GM19372 (cell line): ENCODE results near the gene RAB30.
"Not testable (repeated sequence)": the region's sequence is repeated elsewhere in the genome, so short reads cannot be mapped to it uniquely, and the experiment has no call there.

Experiments used
- ATAC-seq: cut with Tn5 transposase; IDR thresholded peaks from one replicate; pipeline ENCODE4 v1.9.1; 2021; ENCODE audit warnings: mild to moderate bottlenecking, low read depth, moderate library complexity; ENCODE audit not compliant: unreplicated experiment

RAB30 gene

GRCh38 chr11:82955736-82956453 is 115.8 kb downstream of the RAB30 start:
- ATAC-seq: not testable (repeated sequence)

DNA sequence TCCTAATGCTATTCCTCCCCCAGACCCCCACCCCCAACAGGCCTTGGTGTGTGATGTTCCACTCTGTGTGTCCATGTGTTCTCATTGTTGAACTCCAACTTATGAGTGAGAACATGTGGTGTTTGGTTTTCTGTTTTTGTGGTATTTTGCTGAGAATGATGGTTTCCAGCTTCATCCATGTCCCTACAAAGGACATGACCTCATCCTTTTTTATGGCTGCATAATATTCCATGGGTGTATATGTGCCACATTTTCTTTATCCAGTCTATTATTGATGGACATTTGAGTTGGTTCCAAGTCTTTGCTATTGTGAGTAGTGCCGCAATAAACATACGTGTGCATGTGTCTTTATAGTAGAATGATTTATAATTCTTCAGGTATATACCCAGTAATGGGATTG is 121.2 kb downstream of the RAB30 start:
- ATAC-seq: not testable (repeated sequence)

- ATAC-seq: no peak
These were observed 122.3 kb downstream of the RAB30 start for GRCh38 chr11:82949352-82949751.

- no peak for ATAC-seq
These were observed 126.0 kb downstream of the RAB30 start for GRCh38 chr11:82945682-82946081.

DNA sequence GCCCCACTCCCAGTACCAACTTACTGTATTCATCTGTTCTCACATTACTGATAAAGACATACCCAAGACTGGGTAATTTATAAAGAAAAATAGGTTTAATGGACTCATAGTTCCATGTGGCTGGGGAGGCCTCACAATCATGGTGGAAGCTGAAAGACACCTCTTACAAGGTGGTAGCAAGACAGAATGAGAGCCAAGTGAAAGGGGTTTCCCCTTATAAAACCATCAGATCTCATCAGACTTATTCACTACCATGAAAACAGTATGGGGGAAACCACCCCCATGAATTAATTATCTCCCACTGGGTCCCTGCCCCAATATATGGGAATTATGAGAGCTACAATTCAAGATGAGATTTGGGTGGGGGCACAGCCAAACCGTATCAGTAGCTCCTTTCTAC is 126.7 kb downstream of the RAB30 start:
- not testable (repeated sequence) for ATAC-seq

GRCh38 chr11:82944198-82944597 is 127.5 kb downstream of the RAB30 start:
- no peak for ATAC-seq

GRCh38 chr11:82943430-82943829 is 128.3 kb downstream of the RAB30 start:
- not testable (repeated sequence) for ATAC-seq

DNA sequence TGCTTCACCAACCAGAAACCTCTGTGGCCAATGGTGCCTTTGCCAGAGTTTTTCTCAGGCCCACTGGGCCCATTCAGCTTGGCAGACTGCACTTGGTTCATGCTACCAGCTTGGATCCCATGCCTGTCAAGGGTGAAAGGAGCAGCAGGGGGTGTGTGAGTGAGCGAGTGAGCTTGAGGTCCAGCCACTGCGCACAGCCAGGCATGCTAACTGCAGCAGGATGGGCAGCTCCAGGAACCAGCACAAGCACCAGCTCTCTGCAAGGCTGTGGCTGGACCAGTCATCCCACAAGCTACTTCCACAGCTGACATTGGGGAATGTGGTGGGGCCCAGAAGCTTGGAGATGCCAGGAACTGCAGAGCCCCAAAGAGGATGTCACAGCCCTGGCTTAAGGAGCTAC is 129.3 kb downstream of the RAB30 start:
- no peak for ATAC-seq

DNA sequence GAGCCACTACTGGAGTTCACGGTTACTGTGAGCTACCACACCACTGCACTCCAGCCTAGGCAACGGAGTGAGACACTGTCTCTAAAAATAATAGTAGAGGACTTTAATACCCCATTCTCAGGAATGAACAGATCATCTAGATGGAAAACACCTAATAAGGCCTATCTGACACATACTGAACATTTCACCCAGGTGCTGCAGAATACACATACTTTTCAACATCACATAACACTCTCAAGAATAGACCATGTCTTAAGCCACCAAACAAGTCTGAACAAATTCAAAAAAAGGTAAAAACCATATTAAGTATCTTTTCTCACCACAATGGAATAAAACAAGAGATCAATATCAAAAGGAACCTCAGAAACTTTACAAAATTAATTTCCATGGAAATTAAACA is 132.2 kb downstream of the RAB30 start:
- no peak for ATAC-seq

DNA sequence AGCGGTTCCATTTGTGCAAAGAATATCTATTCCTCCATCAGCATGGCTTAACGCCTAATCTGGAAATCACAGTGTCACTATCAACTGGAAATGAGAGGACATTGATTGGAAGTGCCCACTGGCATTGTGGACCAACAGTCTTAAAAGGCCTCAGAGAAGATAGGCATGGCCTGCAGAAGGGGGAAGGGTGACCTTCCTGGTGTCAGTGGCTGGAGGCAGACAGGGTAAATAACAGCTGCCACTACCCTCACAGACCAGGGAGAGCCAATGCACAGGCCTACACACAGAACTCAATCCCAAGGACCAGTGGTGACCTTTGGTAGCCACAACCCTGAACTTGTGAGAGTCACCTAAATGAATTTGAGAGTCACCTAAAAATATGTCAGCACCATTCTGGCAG is 134.1 kb downstream of the RAB30 start:
- no peak for ATAC-seq

DNA sequence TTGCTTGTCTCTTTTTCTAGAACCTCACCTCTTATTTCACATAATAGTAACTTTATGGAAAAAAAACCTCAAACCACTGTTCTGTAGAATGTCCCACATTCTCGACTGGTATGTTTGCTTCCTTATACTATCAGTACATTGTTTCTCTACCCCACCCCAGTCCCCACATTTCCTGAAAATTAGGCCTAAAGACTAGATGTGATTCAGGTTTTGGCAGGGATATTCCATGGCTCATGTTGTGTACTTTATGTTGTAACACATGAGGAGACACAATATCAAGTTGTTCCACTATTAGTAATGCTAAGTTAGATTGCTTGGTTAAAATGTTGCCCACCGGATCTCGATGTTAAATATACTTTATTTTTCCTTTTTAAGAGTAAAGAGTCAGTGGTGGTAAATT is 135.4 kb downstream of the RAB30 start:
- ATAC-seq: no peak

DNA sequence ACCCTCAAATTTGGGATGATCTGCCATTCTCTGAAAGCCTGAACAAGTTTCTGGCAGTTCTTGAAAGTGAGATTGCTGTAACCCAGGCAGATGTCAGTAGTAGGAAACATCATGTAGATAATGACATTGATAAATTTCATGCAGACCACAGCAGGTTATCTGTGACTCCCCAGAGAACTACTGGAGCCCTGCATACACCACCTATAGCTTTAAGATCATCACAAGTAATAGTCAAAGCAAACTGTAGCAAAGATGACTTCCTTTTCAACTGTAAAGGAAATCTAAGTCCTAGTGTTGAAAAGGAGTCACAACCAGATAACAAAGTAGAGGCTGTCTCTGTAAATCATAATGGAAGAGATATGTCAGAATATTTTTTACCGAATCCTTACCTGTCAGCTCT is 139.1 kb downstream of the RAB30 start:
- ATAC-seq: no peak

DNA sequence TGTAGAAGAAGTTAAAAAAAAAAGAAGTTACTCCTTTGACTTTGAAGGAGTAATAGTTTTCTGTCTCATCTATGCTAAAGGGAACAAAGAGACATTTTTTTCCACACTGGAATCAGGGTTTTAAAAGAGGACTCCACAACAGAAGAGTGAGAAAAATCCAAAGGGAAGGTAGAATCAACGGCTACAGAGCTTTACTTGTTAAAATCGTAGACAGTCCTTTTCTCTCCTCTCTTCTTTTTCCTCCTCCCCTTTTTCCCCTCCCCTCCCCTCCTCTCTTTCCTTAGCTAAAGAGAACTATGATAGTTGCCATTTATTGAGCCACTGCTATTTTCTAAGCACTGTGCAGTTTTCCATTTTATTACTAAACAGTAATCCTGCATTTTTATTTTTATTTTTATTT is 141.0 kb downstream of the RAB30 start:
- no peak for ATAC-seq

GRCh38 chr11:82930229-82930628 is 141.5 kb downstream of the RAB30 start:
- ATAC-seq: peak; percentile 59

DNA sequence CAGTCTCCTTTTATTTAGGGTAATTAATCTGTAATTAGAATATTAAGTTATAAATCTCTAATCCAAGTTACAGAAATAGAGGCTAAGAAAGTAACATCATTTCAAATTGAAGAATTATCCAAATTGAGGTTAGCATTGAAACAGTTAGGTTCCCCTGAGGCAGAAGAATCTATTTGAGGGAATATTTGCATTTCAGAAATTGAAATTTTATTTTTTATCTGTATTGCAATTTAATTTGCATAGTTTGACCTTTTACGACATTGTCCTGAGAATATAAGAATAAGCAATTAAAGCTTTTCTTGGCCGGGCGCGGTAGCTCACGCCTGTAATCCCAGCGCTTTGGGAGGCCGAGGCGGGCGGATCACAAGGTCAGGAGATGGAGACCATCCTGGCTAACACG is 142.6 kb downstream of the RAB30 start:
- no peak for ATAC-seq

DNA sequence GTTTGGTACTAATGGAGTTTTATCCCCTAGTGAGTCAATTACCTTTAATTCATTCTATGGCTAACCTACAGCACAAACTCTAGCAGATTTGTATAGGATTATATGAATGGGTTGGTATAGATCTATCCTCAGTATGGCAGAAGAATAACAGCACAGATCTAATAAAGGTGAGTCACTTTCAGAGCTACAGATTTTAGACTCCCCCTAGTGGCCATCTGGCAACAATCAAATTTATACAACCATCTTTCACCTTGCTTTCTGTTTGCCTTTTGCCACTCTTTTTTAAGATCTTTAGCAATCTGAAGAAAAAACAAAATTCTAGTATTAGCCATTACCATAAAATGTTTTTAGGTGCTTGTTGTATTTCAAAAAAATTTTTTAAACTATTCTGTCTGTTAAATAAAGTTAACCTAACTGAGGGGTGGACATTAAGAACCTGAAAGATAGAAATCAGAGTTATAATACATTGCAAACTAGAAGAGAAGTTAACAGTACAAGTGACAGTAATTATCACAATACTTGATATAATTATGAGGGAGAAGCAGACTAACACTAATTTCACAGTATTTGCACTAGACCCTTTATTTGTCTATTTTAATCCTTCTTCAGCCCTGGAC is 144.3 kb downstream of the RAB30 start:
- peak; percentile 64 for ATAC-seq

DNA sequence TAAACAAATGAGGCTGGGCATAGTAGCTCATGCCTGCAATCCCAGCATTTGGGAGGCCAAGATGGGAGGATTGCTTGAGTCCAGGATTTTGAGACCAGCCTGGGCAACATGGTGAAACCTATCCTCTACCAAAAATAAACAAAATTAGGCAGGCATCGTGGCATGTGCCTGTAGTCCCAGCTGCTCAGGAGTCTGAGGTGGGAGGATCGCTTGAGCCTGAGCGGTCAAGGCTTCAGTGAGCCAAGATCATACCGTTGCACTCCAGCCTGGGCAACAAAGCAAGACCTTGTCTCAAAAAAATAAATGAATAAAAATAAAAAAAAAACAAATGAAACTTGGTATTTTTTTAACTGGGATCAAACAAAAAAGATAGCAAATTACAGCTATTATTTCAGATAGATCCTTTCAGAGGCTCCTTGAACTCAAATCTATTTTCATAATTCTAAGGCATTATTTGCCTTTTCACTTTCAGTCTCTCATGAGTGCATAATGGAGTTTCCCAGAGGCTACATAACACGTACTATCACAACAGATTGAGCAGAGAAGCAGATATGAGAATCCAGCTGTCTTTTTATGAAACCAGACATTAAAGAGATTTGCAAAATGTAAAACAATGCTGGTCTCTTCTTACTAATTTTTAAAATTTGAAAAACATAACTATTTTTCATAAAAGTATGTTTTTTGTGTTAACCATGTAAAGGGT is 147.0 kb downstream of the RAB30 start:
- ATAC-seq: no peak
